ENCODE measurements around the gene NTN4.
"Not testable (repeated sequence)": the region's sequence is repeated elsewhere in the genome, so short reads cannot be mapped to it uniquely, and the experiment has no call there.

NTN4 gene

DNA sequence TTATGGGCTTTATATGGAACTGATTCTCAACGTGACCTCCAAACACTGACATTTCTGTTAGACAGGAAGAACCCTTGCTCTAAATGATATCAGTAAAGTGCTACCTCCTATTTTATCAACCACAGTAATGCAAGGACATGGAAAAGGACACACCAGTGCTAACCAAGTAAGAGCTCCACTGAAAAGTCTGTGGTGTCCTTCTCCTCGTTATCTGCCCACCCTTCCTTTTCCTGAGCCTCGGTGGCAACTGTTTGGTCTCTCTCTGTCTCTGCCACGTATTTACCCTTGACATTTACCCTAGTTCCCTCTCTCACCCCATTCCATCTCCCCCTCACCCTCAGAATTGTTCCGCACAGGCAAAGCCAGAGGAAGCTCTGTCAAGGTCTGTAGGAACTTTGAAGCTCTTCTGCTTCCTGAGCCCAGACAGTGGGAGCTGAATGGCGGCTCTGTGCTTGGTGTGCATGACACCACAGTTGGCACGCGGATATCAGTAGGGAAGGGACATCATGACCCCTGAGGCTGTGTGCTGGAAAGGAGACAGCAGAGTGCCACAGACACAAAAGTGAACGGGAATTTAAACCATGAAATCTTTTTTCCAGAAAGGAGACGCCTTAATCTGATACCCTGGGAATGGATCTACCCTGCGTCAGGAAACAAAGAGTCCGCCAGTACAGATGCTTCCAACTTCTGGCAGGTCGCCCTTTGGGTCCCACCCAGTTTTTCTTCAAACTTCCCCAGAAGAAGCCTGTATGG lies 50.8 kb downstream of the NTN4 start:
- Histone ChIP-seq H3K36me3 (no peaks in the 10 kb centered on the region), H3K27ac (no peak overlapping the region), H3K9me3 (no peaks in the 10 kb centered on the region), H3K4me1 (ENCODE audit: control insufficient read depth in 1 of 2, insufficient read depth in 1 of 2, low read depth in 1 of 2, low read length in 1 of 2) (no peaks in the 10 kb centered on the region), H3K27me3 (peaks cover 16% of the 10 kb centered on the region), H3K4me3 (ENCODE audit: low read depth in 1 of 2, low read length in 1 of 2) (no peak overlapping the region)
- TF ChIP-seq, protein P1, sequence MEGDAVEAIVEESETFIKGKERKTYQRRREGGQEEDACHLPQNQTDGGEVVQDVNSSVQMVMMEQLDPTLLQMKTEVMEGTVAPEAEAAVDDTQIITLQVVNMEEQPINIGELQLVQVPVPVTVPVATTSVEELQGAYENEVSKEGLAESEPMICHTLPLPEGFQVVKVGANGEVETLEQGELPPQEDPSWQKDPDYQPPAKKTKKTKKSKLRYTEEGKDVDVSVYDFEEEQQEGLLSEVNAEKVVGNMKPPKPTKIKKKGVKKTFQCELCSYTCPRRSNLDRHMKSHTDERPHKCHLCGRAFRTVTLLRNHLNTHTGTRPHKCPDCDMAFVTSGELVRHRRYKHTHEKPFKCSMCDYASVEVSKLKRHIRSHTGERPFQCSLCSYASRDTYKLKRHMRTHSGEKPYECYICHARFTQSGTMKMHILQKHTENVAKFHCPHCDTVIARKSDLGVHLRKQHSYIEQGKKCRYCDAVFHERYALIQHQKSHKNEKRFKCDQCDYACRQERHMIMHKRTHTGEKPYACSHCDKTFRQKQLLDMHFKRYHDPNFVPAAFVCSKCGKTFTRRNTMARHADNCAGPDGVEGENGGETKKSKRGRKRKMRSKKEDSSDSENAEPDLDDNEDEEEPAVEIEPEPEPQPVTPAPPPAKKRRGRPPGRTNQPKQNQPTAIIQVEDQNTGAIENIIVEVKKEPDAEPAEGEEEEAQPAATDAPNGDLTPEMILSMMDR (IDR thresholded peaks at IDR 0.05), result no peak

DNA sequence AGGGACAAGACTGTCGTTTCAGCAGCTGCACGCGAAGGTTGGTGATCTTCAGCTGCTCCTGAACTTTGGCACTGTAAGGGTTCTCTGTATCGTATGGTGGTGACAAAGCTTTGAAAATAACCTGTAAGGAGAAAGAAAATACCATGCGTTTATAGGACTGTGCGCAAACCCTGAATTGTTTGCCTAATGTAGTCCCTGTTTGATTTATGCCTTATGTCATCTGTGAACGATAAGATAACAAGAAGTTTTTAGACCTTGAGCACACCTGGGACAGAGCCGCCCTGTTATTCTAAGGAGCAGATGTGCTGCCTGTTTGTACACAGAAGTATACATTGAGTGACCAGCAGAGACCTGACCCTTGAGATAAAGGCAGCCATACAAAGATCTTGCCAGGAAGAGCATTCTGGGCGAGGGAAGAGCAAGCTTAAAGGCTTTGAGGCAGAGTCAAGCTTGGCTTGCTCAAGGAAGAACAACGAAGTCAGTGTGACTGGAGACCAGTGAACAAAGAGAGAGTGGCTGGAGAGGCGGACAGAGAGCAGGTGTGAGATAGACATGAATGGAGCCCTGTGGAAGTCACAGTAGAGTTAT lies 52.4 kb downstream of the NTN4 start:
- Histone ChIP-seq H3K36me3 (no peaks in the 10 kb centered on the region), H3K9me3 (no peaks in the 10 kb centered on the region), H3K4me1 (ENCODE audit: control insufficient read depth in 1 of 2, insufficient read depth in 1 of 2, low read depth in 1 of 2, low read length in 1 of 2) (no peaks in the 10 kb centered on the region), H3K27me3 (peaks cover 8% of the 10 kb centered on the region), H3K27ac (no peak overlapping the region), H3K4me3 (ENCODE audit: low read depth in 1 of 2, low read length in 1 of 2) (no peak overlapping the region)
- TF ChIP-seq, protein P1 (IDR thresholded peaks at IDR 0.05), result no peak

DNA sequence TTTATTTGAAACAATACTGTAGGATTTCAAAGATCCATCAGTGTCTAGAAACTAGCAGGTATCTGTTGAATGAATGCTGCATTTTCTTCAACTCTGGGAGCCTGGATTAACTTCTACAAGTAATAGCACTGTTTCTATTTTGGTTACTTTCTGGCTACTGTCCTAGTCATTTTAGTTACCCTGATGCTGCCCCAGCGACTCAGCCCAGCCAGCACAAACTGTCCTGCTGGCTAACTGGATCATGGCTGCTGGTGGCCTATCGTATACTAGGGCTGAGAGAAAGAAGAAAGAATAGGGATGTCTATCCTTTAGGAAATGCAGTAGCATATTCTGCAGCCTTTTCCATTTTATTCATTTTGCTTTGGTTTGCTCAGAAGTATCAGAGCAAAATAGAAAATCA lies 53.9 kb downstream of the NTN4 start:
- H3K9me3 ChIP-seq, result no peaks in the 10 kb centered on the region
- H3K27ac ChIP-seq, result no peak overlapping the region
- H3K4me3 ChIP-seq (ENCODE audit: low read depth in 1 of 2, low read length in 1 of 2), result no peak overlapping the region
- peaks cover 8% of the 10 kb centered on the region for H3K27me3 ChIP-seq
- H3K36me3 ChIP-seq, result no peaks in the 10 kb centered on the region
- H3K4me1 ChIP-seq (ENCODE audit: control insufficient read depth in 1 of 2, insufficient read depth in 1 of 2, low read depth in 1 of 2, low read length in 1 of 2), result no peaks in the 10 kb centered on the region
- TF ChIP-seq, protein P1 (IDR thresholded peaks at IDR 0.05), result no peak

DNA sequence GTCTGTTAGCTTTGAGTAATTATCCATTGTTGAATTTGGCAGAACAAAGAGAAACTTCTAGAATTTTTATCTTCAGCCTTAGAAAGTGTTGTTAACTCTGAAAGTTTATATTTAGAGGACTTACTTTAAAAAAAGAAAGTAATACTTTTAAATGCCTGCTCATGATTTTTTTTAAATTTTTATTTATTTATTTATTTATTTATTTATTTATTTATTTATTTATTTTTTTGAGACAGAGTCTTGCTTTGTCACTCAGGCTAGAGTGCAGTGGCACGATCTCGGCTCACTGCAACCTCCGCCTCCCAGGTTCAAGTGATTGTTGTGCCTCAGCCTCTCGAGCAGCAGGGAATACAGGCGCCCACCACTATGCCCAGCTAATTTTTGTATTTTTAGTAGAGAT lies 54.8 kb downstream of the NTN4 start:
- H3K4me1 ChIP-seq (ENCODE audit: control insufficient read depth in 1 of 2, insufficient read depth in 1 of 2, low read depth in 1 of 2, low read length in 1 of 2); H3K36me3 ChIP-seq; H3K27me3 ChIP-seq; H3K4me3 ChIP-seq (ENCODE audit: low read depth in 1 of 2, low read length in 1 of 2); H3K27ac ChIP-seq; H3K9me3 ChIP-seq: not testable (repeated sequence)

DNA sequence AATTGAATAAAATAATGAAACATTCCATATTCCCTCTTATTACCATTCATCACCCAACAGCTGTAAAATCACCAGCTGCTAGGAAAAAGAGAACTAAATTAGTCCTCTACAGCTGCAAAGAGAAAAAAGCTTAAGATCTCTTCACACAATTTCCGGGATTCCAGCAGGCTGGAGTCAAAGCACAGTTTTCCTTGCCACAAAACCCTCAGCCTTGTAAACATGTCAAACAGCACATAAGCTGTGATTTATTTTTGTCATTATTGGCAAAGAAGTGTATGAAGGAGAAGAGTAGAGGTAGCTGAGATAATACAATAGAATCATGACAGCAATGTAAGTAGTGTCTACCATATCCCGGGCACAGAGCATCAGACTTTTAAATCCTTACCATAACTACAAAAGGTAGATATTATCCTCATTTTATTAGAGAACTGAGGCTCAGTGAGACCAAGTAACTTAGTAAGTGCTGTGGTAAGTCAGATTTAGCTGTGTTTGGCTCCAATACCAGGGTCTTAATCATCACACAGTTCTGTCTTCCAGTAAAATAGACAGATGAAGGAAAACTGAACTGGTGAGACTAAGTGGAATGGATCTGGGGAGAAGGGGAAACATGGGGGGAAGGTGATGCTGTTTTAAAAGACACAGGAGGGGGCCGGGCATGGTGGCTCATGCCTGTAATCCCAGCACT lies 57.3 kb downstream of the NTN4 start:
- H3K27ac ChIP-seq, result no peak overlapping the region
- no peak overlapping the region for H3K4me3 ChIP-seq (ENCODE audit: low read depth in 1 of 2, low read length in 1 of 2)
- H3K36me3 ChIP-seq, result no peaks in the 10 kb centered on the region
- H3K9me3 ChIP-seq, result no peaks in the 10 kb centered on the region
- TF ChIP-seq, protein P1 (IDR thresholded peaks at IDR 0.05), result no peak
- H3K4me1 ChIP-seq (ENCODE audit: control insufficient read depth in 1 of 2, insufficient read depth in 1 of 2, low read depth in 1 of 2, low read length in 1 of 2), result no peaks in the 10 kb centered on the region
- H3K27me3 ChIP-seq, result peaks cover 2% of the 10 kb centered on the region

DNA sequence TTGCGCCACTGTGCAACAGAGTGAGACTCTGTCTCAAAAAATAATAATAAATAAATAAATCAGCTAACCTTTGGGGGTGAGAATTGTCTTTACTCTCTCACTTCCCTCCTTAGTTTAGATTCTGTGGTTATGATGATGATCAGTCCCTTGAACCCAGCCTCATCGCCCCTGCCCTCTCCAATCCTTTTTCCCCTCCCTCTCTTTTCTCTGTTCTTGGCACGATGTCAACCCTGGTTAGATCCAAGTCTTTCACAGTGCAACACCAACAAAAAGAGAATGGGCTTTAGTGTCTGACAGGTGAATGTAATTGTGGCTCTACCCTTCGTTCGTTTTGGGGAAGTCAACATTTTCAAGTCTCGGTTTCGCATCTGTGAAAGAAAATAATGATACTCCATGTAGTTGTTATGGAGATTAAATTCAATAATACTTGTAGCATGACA lies 59.0 kb downstream of the NTN4 start:
- Histone ChIP-seq H3K36me3 (no peaks in the 10 kb centered on the region), H3K9me3 (no peaks in the 10 kb centered on the region), H3K4me3 (ENCODE audit: low read depth in 1 of 2, low read length in 1 of 2) (no peak overlapping the region), H3K27ac (no peak overlapping the region), H3K27me3 (no peaks in the 10 kb centered on the region), H3K4me1 (ENCODE audit: control insufficient read depth in 1 of 2, insufficient read depth in 1 of 2, low read depth in 1 of 2, low read length in 1 of 2) (no peaks in the 10 kb centered on the region)
- TF ChIP-seq, protein P1 (IDR thresholded peaks at IDR 0.05), result no peak

All from neutrophil (primary cell).